HepG2 (cell line): ENCODE results near the gene ZBTB46. TPM values are rescaled to one million over a fixed set of nuclear protein-coding genes. Genes with fewer than 3 reads are reported as not detected.

Experiments used
- AHR ChIP-seq: IDR thresholded peaks from 2 replicates; pipeline ENCODE4 v1.6.1; 2018; ENCODE audit warnings: missing genetic modification reagents, missing compliant biosample characterization
- KDM6A ChIP-seq: IDR thresholded peaks from 2 replicates; pipeline ENCODE4 v1.6.1; 2016; ENCODE audit warnings: low read depth
- MAZ ChIP-seq, 2 experiments: sonication (generic) in 1 of 2; formaldehyde crosslinking in 1 of 2; IDR thresholded peaks; 2 replicates each; pipeline versions ENCODE4 v1.5.0 to v1.6.1; 2012 to 2020; ENCODE audit warnings: low read depth in 2 of 2, mild to moderate bottlenecking in 2 of 2, borderline replicate concordance in 1 of 2, improper control_type of control experiment in 1 of 2, low read length in 1 of 2, missing genetic modification reagents in 1 of 2, moderate library complexity in 1 of 2
- MED8 ChIP-seq: sonication (generic); formaldehyde crosslinking; IDR thresholded peaks from 2 replicates; pipeline ENCODE4 v1.8.1; 2023; ENCODE audit warnings: mild to moderate bottlenecking, missing genetic modification reagents; ENCODE audit not compliant: insufficient replicate concordance
- NONO ChIP-seq, 2 experiments: fragments of 450-650 bp in 1 of 2; sonication (generic) in 1 of 2; formaldehyde crosslinking in 1 of 2; IDR thresholded peaks in 1 of 2; conservative IDR thresholded peaks in 1 of 2; 2 replicates each; pipeline versions ENCODE4 v1.6.1 to v1.8.0; 2017 to 2022; ENCODE audit warnings: mild to moderate bottlenecking in 1 of 2, missing genetic modification reagents in 1 of 2, moderate library complexity in 1 of 2
- PHB2 ChIP-seq: fragments of 450-650 bp; IDR thresholded peaks from 2 replicates; pipeline ENCODE4 v1.6.1; 2018; ENCODE audit not compliant: partially characterized antibody
- REL ChIP-seq: sonication (generic); formaldehyde crosslinking; conservative IDR thresholded peaks from 2 replicates; pipeline ENCODE4 v1.8.0; 2022; ENCODE audit warnings: mild to moderate bottlenecking, missing genetic modification reagents, moderate library complexity
- TAF1 ChIP-seq: sonication (generic); formaldehyde crosslinking; IDR thresholded peaks from 2 replicates; pipeline ENCODE4 v1.4.0; 2020; ENCODE audit warnings: missing genetic modification reagents
- ZBTB20 ChIP-seq: sonication (generic); formaldehyde crosslinking; IDR thresholded peaks from 2 replicates; pipeline ENCODE4 v1.8.1; 2023; ENCODE audit warnings: missing genetic modification reagents, low read depth, mild to moderate bottlenecking, borderline replicate concordance
- ZIK1 ChIP-seq: sonication (generic); formaldehyde crosslinking; IDR thresholded peaks from 2 replicates; pipeline ENCODE4 v1.5.0; 2020; ENCODE audit warnings: mild to moderate bottlenecking, low read depth, missing genetic modification reagents, borderline replicate concordance
- ZNF180 ChIP-seq: sonication (generic); formaldehyde crosslinking; IDR thresholded peaks from 2 replicates; pipeline ENCODE4 v1.4.0; 2020; ENCODE audit warnings: low read depth, missing genetic modification reagents, borderline replicate concordance
- ZNF292 ChIP-seq: sonication (generic); formaldehyde crosslinking; IDR thresholded peaks from 2 replicates; pipeline ENCODE4 v1.8.1; 2022; ENCODE audit warnings: mild to moderate bottlenecking, low read depth, missing genetic modification reagents, borderline replicate concordance
- ZNF552 ChIP-seq: sonication (generic); formaldehyde crosslinking; IDR thresholded peaks from 2 replicates; pipeline ENCODE4 v1.9.0; 2022; ENCODE audit warnings: missing genetic modification reagents, mild to moderate bottlenecking, borderline replicate concordance
- ZNF589 ChIP-seq: sonication (generic); formaldehyde crosslinking; conservative IDR thresholded peaks from 2 replicates; pipeline ENCODE4 v1.8.0; 2022; ENCODE audit warnings: mild to moderate bottlenecking, moderate library complexity, missing genetic modification reagents
- ZNF780A ChIP-seq: sonication (generic); formaldehyde crosslinking; IDR thresholded peaks from 2 replicates; pipeline ENCODE4 v1.8.0; 2022; ENCODE audit warnings: mild to moderate bottlenecking, missing genetic modification reagents, moderate library complexity
- ZZZ3 ChIP-seq: sonication (generic); formaldehyde crosslinking; IDR thresholded peaks from 2 replicates; pipeline ENCODE4 v1.4.0; 2020; ENCODE audit warnings: missing genetic modification reagents, mild to moderate bottlenecking, borderline replicate concordance
- polyA plus RNA-seq, 8 experiments: library from polyadenylated mRNA; depleted of rRNA in 3 of 8; stranded (reverse) in 7 of 8; unstranded in 1 of 8; fragments of >200 nt; fragmentation: Illumina TruSeq in 4 of 8; extraction: Trizol in 4 of 8; gene quantifications; 2 replicates each; pipeline versions ENCODE4 v1.2.1 to v1.2.3, GENCODE V29; 2011 to 2016; ENCODE audit warnings: low read depth in 4 of 8, missing spikeins in 1 of 8, mixed read lengths in 1 of 8; ENCODE audit not compliant: insufficient read depth in 1 of 8
- total RNA-seq, 5 experiments: library from RNA; depleted of rRNA; stranded (reverse); fragments of >200 nt; fragmentation: Illumina TruSeq; extraction: Trizol; gene quantifications; 2 replicates each; pipeline ENCODE4 v1.2.3, GENCODE V29; 2016; ENCODE audit warnings: low read depth in 1 of 5
- TF ChIP-seq, protein P1 (sequence below): sonication (generic); formaldehyde crosslinking; IDR thresholded peaks from 2 replicates; pipeline ENCODE4 v1.5.0; 2020; ENCODE audit warnings: mild to moderate bottlenecking, missing genetic modification reagents, borderline replicate concordance
- TF ChIP-seq, protein P2 (sequence below), 2 experiments: sonication (generic) in 1 of 2; formaldehyde crosslinking in 1 of 2; IDR thresholded peaks; 2 replicates each; pipeline versions ENCODE4 v1.5.1 to v1.6.1; 2011 to 2020; ENCODE audit warnings: borderline replicate concordance in 1 of 2, low read depth in 1 of 2, low read length in 1 of 2, mild to moderate bottlenecking in 1 of 2, missing genetic modification reagents in 1 of 2, moderate library complexity in 1 of 2
- TF ChIP-seq, protein P3 (sequence below): sonication (generic); formaldehyde crosslinking; IDR thresholded peaks from 2 replicates; pipeline ENCODE4 v1.8.0; 2022; ENCODE audit warnings: low read depth, missing genetic modification reagents

ZBTB46 gene
- total and polyA plus RNA-seq, 2 of the 13 experiments (the other 11 are each of a cell fraction or from before 2014, with no cell fraction given): 1.6 to 13.5 TPM

DNA sequence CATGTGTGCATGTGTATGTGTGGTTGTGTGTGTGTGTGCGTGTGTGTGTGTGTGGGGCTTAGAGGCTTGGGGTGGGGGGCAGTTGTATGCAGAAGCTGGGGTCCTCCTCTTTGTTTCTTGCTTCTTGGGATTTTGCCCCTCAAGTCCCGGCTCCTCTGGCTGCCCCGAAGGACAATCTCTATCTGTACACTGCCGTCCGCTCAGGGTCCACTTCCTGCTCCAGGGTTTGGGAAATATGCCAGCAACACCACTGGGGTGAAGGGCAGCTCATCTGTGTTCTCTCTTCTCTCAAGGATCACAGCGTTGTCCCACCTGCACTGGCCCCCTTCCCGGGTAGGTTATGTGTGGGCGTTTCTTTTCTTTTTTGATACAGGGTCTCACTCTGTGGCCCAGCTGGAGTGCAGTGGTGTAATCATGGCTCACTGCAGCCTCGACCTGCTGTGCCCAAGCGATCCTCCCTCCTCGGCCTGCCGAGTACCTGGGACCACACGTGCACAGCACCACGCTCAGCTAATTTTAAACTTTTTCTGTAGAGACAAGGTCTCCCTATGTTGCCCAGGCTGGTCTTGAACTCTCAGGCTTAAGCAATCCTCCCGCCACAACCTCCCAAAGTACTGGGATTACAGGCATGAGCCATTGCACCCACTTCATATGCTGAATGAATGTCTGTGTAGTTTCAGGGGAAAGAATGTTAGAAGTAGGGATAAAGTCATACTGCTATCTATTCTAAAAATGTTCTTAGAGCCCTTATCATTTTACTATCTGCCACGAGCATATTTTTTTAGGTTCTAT, 65.8 kb downstream of the ZBTB46 start (continued):
- TF ChIP-seq ZNF780A (CRISPR knock-in tag): no peak
- TF ChIP-seq MAZ (IDR thresholded peaks at IDR 0.05; ENCODE audit: borderline replicate concordance, low read depth, low read length): no peak
- TF ChIP-seq MAZ (CRISPR knock-in tag; IDR thresholded peaks at IDR 0.05; ENCODE audit: low read depth): peak; percentile 50; the same call in 1 of the 2 replicates
- TF ChIP-seq, protein P1, sequence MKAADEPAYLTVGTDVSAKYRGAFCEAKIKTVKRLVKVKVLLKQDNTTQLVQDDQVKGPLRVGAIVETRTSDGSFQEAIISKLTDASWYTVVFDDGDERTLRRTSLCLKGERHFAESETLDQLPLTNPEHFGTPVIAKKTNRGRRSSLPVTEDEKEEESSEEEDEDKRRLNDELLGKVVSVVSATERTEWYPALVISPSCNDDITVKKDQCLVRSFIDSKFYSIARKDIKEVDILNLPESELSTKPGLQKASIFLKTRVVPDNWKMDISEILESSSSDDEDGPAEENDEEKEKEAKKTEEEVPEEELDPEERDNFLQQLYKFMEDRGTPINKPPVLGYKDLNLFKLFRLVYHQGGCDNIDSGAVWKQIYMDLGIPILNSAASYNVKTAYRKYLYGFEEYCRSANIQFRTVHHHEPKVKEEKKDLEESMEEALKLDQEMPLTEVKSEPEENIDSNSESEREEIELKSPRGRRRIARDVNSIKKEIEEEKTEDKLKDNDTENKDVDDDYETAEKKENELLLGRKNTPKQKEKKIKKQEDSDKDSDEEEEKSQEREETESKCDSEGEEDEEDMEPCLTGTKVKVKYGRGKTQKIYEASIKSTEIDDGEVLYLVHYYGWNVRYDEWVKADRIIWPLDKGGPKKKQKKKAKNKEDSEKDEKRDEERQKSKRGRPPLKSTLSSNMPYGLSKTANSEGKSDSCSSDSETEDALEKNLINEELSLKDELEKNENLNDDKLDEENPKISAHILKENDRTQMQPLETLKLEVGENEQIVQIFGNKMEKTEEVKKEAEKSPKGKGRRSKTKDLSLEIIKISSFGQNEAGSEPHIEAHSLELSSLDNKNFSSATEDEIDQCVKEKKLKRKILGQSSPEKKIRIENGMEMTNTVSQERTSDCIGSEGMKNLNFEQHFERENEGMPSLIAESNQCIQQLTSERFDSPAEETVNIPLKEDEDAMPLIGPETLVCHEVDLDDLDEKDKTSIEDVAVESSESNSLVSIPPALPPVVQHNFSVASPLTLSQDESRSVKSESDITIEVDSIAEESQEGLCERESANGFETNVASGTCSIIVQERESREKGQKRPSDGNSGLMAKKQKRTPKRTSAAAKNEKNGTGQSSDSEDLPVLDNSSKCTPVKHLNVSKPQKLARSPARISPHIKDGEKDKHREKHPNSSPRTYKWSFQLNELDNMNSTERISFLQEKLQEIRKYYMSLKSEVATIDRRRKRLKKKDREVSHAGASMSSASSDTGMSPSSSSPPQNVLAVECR: peak; percentile 43
- TF ChIP-seq MED8 (CRISPR knock-in tag): no peak
- no peak for TF ChIP-seq ZNF180 (CRISPR knock-in tag)
- TF ChIP-seq ZZZ3: 0 out of 2 replicates have a peak, but pooled peaks have one; percentile 71
- no peak for TF ChIP-seq ZIK1 (CRISPR knock-in tag)
- TF ChIP-seq KDM6A: peak; percentile 68
- peak; percentile 63; the same call in 1 of the 2 replicates for TF ChIP-seq ZNF552 (CRISPR knock-in tag)
- TF ChIP-seq, protein P2, sequence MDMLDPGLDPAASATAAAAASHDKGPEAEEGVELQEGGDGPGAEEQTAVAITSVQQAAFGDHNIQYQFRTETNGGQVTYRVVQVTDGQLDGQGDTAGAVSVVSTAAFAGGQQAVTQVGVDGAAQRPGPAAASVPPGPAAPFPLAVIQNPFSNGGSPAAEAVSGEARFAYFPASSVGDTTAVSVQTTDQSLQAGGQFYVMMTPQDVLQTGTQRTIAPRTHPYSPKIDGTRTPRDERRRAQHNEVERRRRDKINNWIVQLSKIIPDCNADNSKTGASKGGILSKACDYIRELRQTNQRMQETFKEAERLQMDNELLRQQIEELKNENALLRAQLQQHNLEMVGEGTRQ (IDR thresholded peaks at IDR 0.05; ENCODE audit: low read depth, low read length): no peak
- TF ChIP-seq, protein P2 (CRISPR knock-in tag; IDR thresholded peaks at IDR 0.05; ENCODE audit: borderline replicate concordance): no peak
- TF ChIP-seq ZNF589 (CRISPR knock-in tag): no peak
- TF ChIP-seq, protein P3, sequence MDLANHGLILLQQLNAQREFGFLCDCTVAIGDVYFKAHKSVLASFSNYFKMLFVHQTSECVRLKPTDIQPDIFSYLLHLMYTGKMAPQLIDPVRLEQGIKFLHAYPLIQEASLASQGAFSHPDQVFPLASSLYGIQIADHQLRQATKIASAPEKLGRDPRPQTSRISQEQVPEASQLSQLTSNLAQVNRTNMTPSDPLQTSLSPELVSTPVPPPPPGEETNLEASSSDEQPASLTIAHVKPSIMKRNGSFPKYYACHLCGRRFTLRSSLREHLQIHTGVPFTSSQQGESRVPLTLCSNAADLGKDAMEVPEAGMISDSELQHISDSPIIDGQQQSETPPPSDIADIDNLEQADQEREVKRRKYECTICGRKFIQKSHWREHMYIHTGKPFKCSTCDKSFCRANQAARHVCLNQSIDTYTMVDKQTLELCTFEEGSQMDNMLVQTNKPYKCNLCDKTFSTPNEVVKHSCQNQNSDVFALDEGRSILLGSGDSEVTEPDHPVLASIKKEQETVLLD: no peak
- no peak for TF ChIP-seq NONO (IDR thresholded peaks at IDR 0.05)
- TF ChIP-seq NONO (CRISPR knock-in tag; conservative IDR thresholded peaks at IDR 0.05): 0 out of 2 replicates have a peak, but pooled peaks have one; percentile 28
- TF ChIP-seq ZBTB20 (CRISPR knock-in tag): peak; percentile 82; the same call in 1 of the 2 replicates
- TF ChIP-seq REL (CRISPR knock-in tag): no peak
- no peak for TF ChIP-seq PHB2
- TF ChIP-seq TAF1 (CRISPR knock-in tag): no peak
- peak; percentile 69; the same call in 1 of the 2 replicates for TF ChIP-seq ZNF292 (CRISPR knock-in tag)
- TF ChIP-seq AHR (CRISPR knock-in tag): no peak
